Measurements from ENCODE around the gene RNF133.
"Not testable (repeated sequence)": the region's sequence is repeated elsewhere in the genome, so short reads cannot be mapped to it uniquely, and the experiment has no call there.

The RNF133 gene

DNA sequence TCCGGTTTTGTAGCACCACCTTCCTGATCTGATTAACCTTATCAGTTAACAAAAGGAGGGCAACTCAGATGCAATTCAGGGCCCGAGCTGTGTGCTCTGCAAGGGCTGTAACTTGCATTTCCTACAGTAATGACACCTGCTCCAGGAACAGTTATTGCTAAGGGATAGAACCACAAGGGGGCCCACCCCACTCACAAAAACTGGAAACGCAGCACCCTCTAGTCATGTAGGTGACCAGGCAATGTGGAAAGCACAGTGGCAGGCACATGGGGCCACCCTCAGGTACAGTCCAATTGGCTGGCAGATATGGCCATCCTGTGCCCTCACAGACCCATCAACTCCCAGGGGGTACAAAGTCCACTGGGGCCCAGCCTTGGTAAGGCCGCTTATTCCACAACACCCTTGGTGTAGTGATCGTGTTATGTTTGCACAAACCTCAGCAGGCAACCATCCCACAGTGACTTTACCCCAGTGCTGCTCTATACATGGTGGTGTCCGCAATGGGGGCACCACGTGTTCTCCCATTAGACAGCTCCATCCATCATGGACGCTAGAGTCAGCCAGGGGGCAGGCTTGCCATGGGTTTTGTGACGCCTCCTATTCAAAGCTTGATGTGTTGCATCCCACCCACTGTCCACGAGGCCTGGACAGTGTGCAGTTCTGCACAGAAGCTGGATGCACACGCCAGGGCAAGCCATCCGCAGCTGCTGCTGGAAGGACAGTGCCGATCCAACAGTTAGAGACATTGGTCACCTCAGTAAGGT, 9.4 kb downstream of the RNF133 start:
- no peak for DNase-seq (ENCODE audit: low spot score)

- no peak for DNase-seq (ENCODE audit: low spot score)
Observed at GRCh38 chr7:122688400-122688998, 10.4 kb downstream of the RNF133 start.

DNA sequence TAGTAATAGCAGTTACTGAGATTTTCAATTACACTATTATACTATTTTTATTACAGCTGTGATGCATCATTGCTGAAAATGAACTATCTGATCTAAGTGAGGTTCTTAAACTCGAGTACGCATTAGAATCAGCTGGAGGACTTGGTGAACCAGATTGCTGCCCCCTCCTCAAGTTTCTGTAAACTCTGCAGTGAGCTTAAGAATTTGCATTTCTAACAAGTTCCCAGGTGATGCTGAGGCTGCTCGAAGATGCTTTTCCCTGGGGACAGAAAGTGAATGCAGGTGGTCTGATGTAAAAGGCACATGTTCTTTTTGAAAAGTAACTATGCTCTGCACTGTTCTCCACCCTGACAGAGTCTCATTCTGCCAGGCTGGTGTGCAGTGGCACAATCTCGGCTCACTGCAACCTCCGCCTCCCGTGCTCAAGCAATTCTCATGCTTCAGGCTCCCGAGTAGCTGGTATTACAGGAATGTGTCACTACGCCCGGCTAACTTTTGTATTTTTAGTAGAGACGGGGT, 12.5 kb downstream of the RNF133 start:
- no peak for DNase-seq (ENCODE audit: low spot score)

DNA sequence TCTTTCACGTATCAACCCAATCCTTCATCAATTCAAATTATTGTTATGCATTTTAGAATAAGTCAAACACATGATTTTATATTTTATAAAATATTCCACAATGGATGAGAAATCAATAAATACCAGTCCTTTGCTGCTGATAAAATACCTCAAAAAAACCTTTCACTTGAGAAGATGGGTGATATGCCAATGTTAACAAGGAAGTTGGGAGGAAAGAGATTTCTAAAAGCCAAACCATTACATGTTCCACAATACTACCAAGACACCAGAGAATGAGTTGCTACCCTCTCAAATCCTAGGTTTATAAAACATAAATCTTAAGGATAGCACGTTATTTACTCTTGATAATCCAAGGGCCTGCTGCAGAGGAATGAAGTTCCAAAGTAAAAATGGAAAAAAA, 14.4 kb downstream of the RNF133 start:
- no peak for DNase-seq (ENCODE audit: low spot score)

DNA sequence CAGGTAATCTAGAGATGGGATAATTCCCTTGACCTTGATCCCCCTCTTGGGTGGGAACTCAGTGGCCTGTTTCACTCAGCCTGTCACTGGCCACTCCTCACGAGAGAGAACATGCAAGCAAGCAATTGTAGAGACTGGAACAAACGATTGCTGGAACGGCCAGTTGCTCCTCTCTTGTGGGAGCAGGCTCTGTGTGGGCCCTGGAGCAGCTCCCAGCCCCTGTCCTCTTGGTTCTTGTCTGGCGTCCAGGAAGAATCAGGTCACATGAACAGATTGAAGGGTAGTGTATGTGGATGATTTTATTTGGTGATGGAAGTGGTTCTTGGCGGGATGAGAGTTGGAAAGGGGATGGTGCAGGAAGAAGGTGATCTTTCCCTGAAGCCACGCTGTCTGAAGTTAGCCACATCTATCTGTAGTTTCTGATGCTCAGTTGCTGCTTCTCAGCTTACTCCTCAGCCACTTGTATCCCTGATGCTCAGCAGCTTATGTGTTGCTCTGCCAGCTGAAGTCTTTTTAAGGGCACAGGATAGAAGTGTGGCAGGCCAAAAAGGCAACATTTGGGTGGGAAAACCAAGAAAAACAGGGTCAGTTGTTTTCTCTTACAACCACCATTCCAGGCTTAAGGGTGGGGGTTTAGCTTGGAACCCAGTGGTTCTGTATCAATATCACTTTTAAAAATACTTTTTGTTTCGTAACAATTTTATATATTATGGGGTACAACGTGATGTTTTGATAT, 15.9 kb downstream of the RNF133 start:
- DNase-seq (ENCODE audit: low spot score) = no peak

DNA sequence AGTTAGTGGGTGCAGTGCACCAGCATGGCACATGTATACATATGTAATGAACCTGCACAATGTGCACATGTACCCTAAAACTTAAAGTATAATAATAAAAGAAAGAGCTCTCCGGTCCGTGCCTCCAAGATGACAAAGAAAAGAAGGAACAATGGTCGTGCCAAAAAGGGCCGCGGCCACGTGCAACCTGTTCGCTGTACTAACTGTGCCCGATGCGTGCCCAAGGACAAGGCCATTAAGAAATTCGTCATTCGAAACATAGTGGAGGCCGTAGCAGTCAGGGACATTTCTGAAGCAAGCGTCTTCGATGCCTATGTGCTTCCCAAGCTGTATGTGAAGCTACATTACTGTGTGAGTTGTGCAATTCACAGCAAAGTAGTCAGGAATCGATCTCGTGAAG, 17.7 kb downstream of the RNF133 start:
- not testable (repeated sequence) for DNase-seq (ENCODE audit: low spot score)

DNA sequence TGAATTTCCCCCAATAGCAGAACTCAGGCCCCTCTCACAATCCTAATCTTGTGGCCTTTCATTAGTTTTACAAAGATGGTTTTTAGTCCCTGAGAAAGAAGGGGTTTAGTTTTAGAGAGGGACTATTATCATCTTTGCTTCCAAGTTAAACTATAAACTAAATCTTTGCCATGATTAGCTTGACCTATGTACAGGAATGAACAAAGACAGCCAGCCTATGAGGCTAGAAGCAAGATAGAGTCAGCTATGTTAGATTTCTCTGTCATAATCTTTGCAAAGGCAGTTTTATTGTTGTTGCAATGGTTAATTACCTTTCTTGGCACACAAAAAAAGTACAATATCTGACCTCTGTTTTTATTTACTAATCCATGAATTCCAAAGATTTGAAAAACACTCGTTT, 19.1 kb downstream of the RNF133 start:
- no peak for DNase-seq (ENCODE audit: low spot score)

DNA sequence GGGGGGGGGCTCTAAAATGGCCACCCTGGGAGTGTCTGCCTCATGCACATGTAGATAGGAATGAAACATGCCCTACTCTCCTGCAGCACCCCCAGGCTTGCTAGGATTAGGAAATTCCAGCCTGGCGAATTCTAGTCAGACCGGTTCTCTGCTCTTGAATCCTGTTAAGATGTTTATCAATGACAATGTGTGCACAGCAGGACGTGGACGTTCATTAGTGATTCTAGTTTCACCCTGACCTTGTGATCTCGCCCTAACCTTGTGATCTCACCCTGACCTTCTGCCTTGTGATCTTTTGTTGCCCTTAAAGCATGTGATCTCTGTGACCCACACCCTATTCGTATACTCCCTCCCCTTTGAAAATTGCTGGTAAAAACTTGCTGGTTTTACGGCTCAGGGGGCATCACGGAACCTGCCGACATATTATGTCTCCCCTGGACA, 19.6 kb downstream of the RNF133 start:
- DNase-seq (ENCODE audit: low spot score) = not testable (repeated sequence)

- no peak for DNase-seq (ENCODE audit: low spot score)
Observed at GRCh38 chr7:122677149-122677548, 21.8 kb downstream of the RNF133 start.

DNA sequence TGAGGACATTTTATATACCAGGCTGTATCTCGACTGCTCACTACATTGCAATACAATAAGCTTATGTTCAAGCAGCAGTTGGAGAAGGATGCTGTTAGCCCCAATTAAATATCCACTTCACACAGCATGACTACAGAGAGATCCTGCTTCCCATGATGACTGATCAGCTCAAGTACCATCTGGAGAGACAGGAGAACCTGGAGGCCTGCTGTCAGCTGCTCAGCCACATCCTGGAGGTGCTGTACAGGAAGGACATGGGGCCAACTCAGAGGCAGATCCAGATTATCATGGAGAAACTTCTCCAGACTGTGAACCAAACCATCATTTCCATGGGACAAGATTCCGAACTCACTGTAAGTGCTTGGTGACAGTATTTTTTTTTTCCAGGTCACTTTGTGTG, 22.5 kb downstream of the RNF133 start:
- DNase-seq (ENCODE audit: low spot score) = no peak

GRCh38 chr7:122675621-122676020, 23.3 kb downstream of the RNF133 start:
- DNase-seq (ENCODE audit: low spot score) = no peak

- no peak for DNase-seq (ENCODE audit: low spot score)
Observed at GRCh38 chr7:122675011-122675410, 23.9 kb downstream of the RNF133 start.

GRCh38 chr7:122674502-122674901, 24.4 kb downstream of the RNF133 start:
- no peak for DNase-seq (ENCODE audit: low spot score)

- no peak for DNase-seq (ENCODE audit: low spot score)
Observed at GRCh38 chr7:122673951-122674350, 25.0 kb downstream of the RNF133 start.

GRCh38 chr7:122672536-122672935, 26.4 kb downstream of the RNF133 start:
- no peak for DNase-seq (ENCODE audit: low spot score)

DNA sequence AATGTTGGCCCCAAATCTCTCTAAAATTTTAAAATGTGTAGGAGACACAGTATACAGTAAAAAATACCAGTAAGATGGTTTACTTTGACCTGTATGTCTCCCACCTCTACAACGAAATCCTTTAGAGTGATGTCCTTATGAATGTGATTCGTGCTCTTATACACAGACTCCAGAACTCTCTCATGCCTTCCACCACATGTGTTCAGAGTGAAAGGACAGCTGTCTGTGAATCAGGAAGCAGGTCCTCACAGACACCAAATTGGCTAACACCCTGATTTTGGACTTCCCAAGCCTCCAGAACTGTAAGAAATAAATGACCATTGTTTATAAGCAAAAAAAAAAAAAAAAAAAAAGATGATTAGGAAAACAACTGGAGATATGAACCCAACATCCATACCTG, 35.2 kb downstream of the RNF133 start:
- DNase-seq (ENCODE audit: low spot score) = no peak

GRCh38 chr7:122658856-122659255, 40.1 kb downstream of the RNF133 start:
- DNase-seq (ENCODE audit: low spot score) = no peak

DNA sequence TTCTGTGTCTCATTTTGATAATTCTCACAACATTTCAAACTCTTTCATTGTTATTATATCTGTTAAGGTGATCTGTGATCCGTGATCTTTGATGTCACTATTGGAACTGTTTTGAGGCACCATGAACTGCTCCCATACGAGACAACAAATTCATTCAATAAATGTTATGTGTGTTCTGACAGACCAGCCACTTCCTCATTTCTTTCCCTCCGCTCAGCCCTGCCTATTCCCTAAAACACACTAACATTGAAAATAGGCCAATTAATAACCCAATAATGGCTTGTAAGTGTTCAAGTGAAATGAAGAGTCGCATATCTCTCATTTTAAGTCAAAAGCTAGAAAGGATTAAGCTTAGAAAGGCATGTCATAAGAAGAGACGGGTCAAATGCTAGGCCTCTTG, 45.2 kb downstream of the RNF133 start:
- DNase-seq (ENCODE audit: low spot score) = no peak

GRCh38 chr7:122652876-122653275, 46.0 kb downstream of the RNF133 start:
- DNase-seq (ENCODE audit: low spot score) = no peak

GRCh38 chr7:122651451-122651850, 47.5 kb downstream of the RNF133 start:
- DNase-seq (ENCODE audit: low spot score) = no peak
